Peyer's patch (tissue), 4 donors: ENCODE data around the gene TECPR2.

ENCODE experiments used
- CTCF ChIP-seq, 6 experiments: fragments of 450-650 bp in 4 of 6; fragments of 200-600 bp in 2 of 6; sonication (generic) in 1 of 6; IDR thresholded peaks; one replicate each; pipeline ENCODE4 v1.5.1; 2017 to 2019; ENCODE audit warnings: antibody characterized with exemption in 6 of 6, mild to moderate bottlenecking in 3 of 6, moderate library complexity in 1 of 6
- POLR2A ChIP-seq, 2 donors: fragments of 450-650 bp; IDR thresholded peaks; one replicate each; pipeline ENCODE4 v1.5.1; 2017; ENCODE audit warnings: antibody characterized with exemption in 2 of 2, mild to moderate bottlenecking in 2 of 2, moderate library complexity in 2 of 2

- no peak for TF ChIP-seq CTCF (IDR thresholded peaks at IDR 0.05)
- TF ChIP-seq POLR2A (IDR thresholded peaks at IDR 0.05): no peak
Observed at GRCh38 chr14:102418853-102419240, 56.1 kb downstream of the TECPR2 start.
